Caco-2 (cell line): ENCODE results near the gene TTC39C. TPM values are rescaled to one million over a fixed set of nuclear protein-coding genes. Genes with fewer than 3 reads are reported as not detected.

Source experiments
- BruUV-seq: library from RNA; stranded (reverse); fragments of 400-500 nt; replicated peaks from 2 replicates; lab custom pipeline; 2021; lab: Mats Ljungman, UMichigan
- CTCF ChIA-PET: fragments of 300-600 bp; sonication (Branson Sonifier 250); formaldehyde crosslinking; loops from one replicate; lab custom pipeline; 2022; ENCODE audit warnings: antibody characterized with exemption; lab: Charles Lee
- POLR2A ChIA-PET: fragments of 300-600 bp; sonication (Branson Sonifier 250); formaldehyde crosslinking; loops from one replicate; lab custom pipeline; 2022; ENCODE audit warnings: antibody characterized with exemption; lab: Charles Lee
- DNase-seq, 2 experiments: peaks; one replicate each; pipeline versions ENCODE4 v3.0.0 to v3.0.0-alpha.2; 2020 to 2022
- H3K27me3 ChIP-seq: replicated peaks from 2 replicates; pipeline ENCODE4 v1.6.0; 2011; ENCODE audit warnings: low read length; ENCODE audit not compliant: control insufficient read depth, insufficient read depth
- H3K36me3 ChIP-seq: 2 replicates; pipeline ENCODE4 v1.5.1; 2011; ENCODE audit warnings: low read length; ENCODE audit not compliant: control insufficient read depth, insufficient read depth
- H3K4me1 ChIP-seq: fragments of 250-450 bp; sonication (Bioruptor Pico); 2 replicates; pipeline ENCODE4 v1.5.1; 2020; ENCODE audit warnings: mild to moderate bottlenecking
- H3K4me3 ChIP-seq: 2 replicates; pipeline ENCODE4 v1.5.1; 2011; ENCODE audit warnings: low read depth, mild to moderate bottlenecking, control low read depth, low read length
- H3K9me3 ChIP-seq: fragments of 250-450 bp; sonication (Bioruptor Pico); 2 replicates; pipeline ENCODE4 v1.5.1; 2020; ENCODE audit warnings: mild to moderate bottlenecking, moderate library complexity
- H3K27ac Mint-ChIP-seq: one replicate; pipeline ENCODE4 v1.8.0; 2022; ENCODE audit warnings: mixed read lengths; ENCODE audit not compliant: unreplicated experiment
- H3K27me3 Mint-ChIP-seq: one replicate; pipeline ENCODE4 v1.8.0; 2022; ENCODE audit warnings: mixed read lengths; ENCODE audit not compliant: insufficient read depth, unreplicated experiment
- H3K36me3 Mint-ChIP-seq: one replicate; pipeline ENCODE4 v1.8.0; 2022; ENCODE audit warnings: mild to moderate bottlenecking, mixed read lengths; ENCODE audit not compliant: insufficient read depth, unreplicated experiment
- H3K4me1 Mint-ChIP-seq: one replicate; pipeline ENCODE4 v1.8.0; 2022; ENCODE audit warnings: low read depth, mixed read lengths; ENCODE audit not compliant: unreplicated experiment
- H3K4me3 Mint-ChIP-seq: one replicate; pipeline ENCODE4 v1.8.0; 2022; ENCODE audit warnings: mild to moderate bottlenecking, moderate library complexity, mixed read lengths; ENCODE audit not compliant: unreplicated experiment
- H3K9me3 Mint-ChIP-seq: one replicate; pipeline ENCODE4 v1.8.0; 2022; ENCODE audit warnings: mixed read lengths; ENCODE audit not compliant: unreplicated experiment
- intact Hi-C: fragments of 100-400 bp; cut with micrococcal nuclease; formaldehyde crosslinking; loops from one replicate; pipeline ENCODE4 v1.10.0; 2022; ENCODE audit not compliant: unreplicated experiment
- total RNA-seq: library from RNA; stranded (reverse); gene quantifications from 2 replicates; pipeline ENCODE4 v1.2.3, GENCODE V29; 2022
- TF ChIP-seq, protein P1 (sequence below), 2 experiments: fragments of 200-600 bp in 1 of 2; IDR thresholded peaks; 1 replicate in 1 of 2; 2 replicates in 1 of 2; pipeline versions ENCODE4 v1.5.1 to v1.8.0; 2011 to 2022; ENCODE audit warnings: antibody characterized with exemption in 1 of 2, control low read depth in 1 of 2, inconsistent platforms in 1 of 2, low read depth in 1 of 2, low read length in 1 of 2, mild to moderate bottlenecking in 1 of 2, moderate library complexity in 1 of 2; ENCODE audit not compliant: insufficient read depth in 1 of 2, severe bottlenecking in 1 of 2, unreplicated experiment in 1 of 2

The TTC39C gene
- total RNA-seq, 1 experiment from 2014 or later = 9.3 TPM

DNA sequence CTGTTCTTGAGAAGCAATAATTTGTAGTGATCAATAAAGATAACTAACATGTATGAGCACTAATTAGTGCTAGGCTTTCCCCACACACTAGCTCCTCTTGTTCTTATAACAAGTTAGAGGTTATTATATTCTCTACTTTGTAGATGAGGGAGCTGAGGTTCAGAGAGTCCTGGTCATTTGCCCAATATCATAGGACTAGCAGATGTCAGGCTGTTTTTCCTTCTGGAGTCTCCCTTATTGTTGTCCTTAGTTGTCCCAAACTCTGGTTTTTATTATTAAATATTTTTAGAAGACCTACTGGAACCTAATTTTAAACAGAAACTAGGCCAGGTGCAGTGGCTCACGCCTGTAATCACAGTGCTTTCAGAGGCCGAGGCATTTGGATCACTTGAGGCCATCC, 16.5 kb upstream of the TTC39C start:
- TF ChIP-seq, protein P1, sequence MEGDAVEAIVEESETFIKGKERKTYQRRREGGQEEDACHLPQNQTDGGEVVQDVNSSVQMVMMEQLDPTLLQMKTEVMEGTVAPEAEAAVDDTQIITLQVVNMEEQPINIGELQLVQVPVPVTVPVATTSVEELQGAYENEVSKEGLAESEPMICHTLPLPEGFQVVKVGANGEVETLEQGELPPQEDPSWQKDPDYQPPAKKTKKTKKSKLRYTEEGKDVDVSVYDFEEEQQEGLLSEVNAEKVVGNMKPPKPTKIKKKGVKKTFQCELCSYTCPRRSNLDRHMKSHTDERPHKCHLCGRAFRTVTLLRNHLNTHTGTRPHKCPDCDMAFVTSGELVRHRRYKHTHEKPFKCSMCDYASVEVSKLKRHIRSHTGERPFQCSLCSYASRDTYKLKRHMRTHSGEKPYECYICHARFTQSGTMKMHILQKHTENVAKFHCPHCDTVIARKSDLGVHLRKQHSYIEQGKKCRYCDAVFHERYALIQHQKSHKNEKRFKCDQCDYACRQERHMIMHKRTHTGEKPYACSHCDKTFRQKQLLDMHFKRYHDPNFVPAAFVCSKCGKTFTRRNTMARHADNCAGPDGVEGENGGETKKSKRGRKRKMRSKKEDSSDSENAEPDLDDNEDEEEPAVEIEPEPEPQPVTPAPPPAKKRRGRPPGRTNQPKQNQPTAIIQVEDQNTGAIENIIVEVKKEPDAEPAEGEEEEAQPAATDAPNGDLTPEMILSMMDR (IDR thresholded peaks at IDR 0.05; ENCODE audit: insufficient read depth in 1 of 2, low read depth in 1 of 2, low read length in 1 of 2, severe bottlenecking in 1 of 2, unreplicated experiment in 1 of 2) = no peak
- H3K36me3 ChIP-seq = no peaks in the 10 kb centered on the region
- no peak overlapping the region for H3K27ac Mint-ChIP-seq
- H3K9me3 Mint-ChIP-seq = no peaks in the 10 kb centered on the region
- CTCF ChIA-PET = interaction anchor here (0.7 kb wide), 1 partner anchor 1175 kb away, joined by 3 read pairs; no protein-coding TSS in a partner anchor
- no peak overlapping the region for H3K4me3 Mint-ChIP-seq
- H3K36me3 Mint-ChIP-seq = no peaks in the 10 kb centered on the region
- H3K4me3 ChIP-seq = no peak overlapping the region
- H3K9me3 ChIP-seq = no peaks in the 10 kb centered on the region
- POLR2A ChIA-PET = no interaction called here
- H3K27me3 ChIP-seq = no peaks in the 10 kb centered on the region
- H3K4me1 ChIP-seq = no peaks in the 10 kb centered on the region
- H3K27me3 Mint-ChIP-seq = no peaks in the 10 kb centered on the region
- H3K4me1 Mint-ChIP-seq = no peaks in the 10 kb centered on the region
- no TSS peak for BruUV-seq
- intact Hi-C loops = no loop called here
- DNase-seq = no peak

- intact Hi-C loops = no loop called here
- Histone ChIP-seq H3K9me3 (no peaks in the 10 kb centered on the region), H3K4me3 (no peak overlapping the region), H3K4me1 (no peaks in the 10 kb centered on the region), H3K36me3 (no peaks in the 10 kb centered on the region), H3K27me3 (no peaks in the 10 kb centered on the region)
- no peak overlapping the region for H3K27ac Mint-ChIP-seq
- no peaks in the 10 kb centered on the region for H3K27me3 Mint-ChIP-seq
- CTCF ChIA-PET = no interaction called here
- no peaks in the 10 kb centered on the region for H3K9me3 Mint-ChIP-seq
- no peaks in the 10 kb centered on the region for H3K4me1 Mint-ChIP-seq
- no peaks in the 10 kb centered on the region for H3K36me3 Mint-ChIP-seq
- peak in 1 of 2 experiments; percentile 20 for DNase-seq
- BruUV-seq = no TSS peak
- TF ChIP-seq, protein P1 (IDR thresholded peaks at IDR 0.05; ENCODE audit: insufficient read depth in 1 of 2, low read depth in 1 of 2, low read length in 1 of 2, severe bottlenecking in 1 of 2, unreplicated experiment in 1 of 2) = no peak
- H3K4me3 Mint-ChIP-seq = no peak overlapping the region
- POLR2A ChIA-PET = interaction anchor here (0.5 kb wide), 2 partner anchors 140 to 1001 kb away, joined by 3 read pairs; partner anchors contain the start of gene CABYR
Measured at GRCh38 chr18:23998820-23999219, 15.7 kb upstream of the TTC39C start.

- BruUV-seq = no TSS peak
- Mint-ChIP-seq H3K36me3 (no peaks in the 10 kb centered on the region), H3K4me3 (no peak overlapping the region), H3K27me3 (no peaks in the 10 kb centered on the region), H3K4me1 (no peaks in the 10 kb centered on the region), H3K9me3 (no peaks in the 10 kb centered on the region), H3K27ac (no peak overlapping the region)
- H3K9me3 ChIP-seq = no peaks in the 10 kb centered on the region
- ChIA-PET POLR2A (no interaction called here), CTCF (no interaction called here)
- intact Hi-C loops = no loop called here
- H3K4me3 ChIP-seq = no peak overlapping the region
- H3K36me3 ChIP-seq = no peaks in the 10 kb centered on the region
- TF ChIP-seq, protein P1 (IDR thresholded peaks at IDR 0.05; ENCODE audit: insufficient read depth in 1 of 2, low read depth in 1 of 2, low read length in 1 of 2, severe bottlenecking in 1 of 2, unreplicated experiment in 1 of 2) = no peak
- no peaks in the 10 kb centered on the region for H3K27me3 ChIP-seq
- no peaks in the 10 kb centered on the region for H3K4me1 ChIP-seq
- no peak for DNase-seq
Measured at GRCh38 chr18:24000613-24001490, 13.7 kb upstream of the TTC39C start.
